Measurements from ENCODE around the gene PPP2R5B.

The PPP2R5B gene

GRCh38 chr11:64888729-64889511 is 35.6 kb upstream of the PPP2R5B start:
- in situ Hi-C loops (cut with MboI; ENCODE audit: low sequenced_read_pairs), result no loop called here

- in situ Hi-C loops (cut with MboI; ENCODE audit: low sequenced_read_pairs), result loop anchor here (5.0 kb wide), 1 partner anchor 43 kb away; no protein-coding TSS in a partner anchor
Measured at GRCh38 chr11:64890522-64890939, 34.0 kb upstream of the PPP2R5B start.

GRCh38 chr11:64891215-64891848 is 33.2 kb upstream of the PPP2R5B start:
- in situ Hi-C loops (cut with MboI; ENCODE audit: low sequenced_read_pairs), result loop anchor here (5.0 kb wide), 1 partner anchor 44 kb away; no protein-coding TSS in a partner anchor

GRCh38 chr11:64891880-64892279 is 32.6 kb upstream of the PPP2R5B start:
- in situ Hi-C loops (cut with MboI; ENCODE audit: low sequenced_read_pairs), result loop anchor here (5.0 kb wide), 1 partner anchor 45 kb away; no protein-coding TSS in a partner anchor

GRCh38 chr11:64892411-64892831 is 32.1 kb upstream of the PPP2R5B start:
- in situ Hi-C loops (cut with MboI; ENCODE audit: low sequenced_read_pairs), result loop anchor here (5.0 kb wide), 1 partner anchor 45 kb away; no protein-coding TSS in a partner anchor

GRCh38 chr11:64892838-64893193 is 31.7 kb upstream of the PPP2R5B start:
- in situ Hi-C loops (cut with MboI; ENCODE audit: low sequenced_read_pairs), result loop anchor here (5.0 kb wide), 1 partner anchor 46 kb away; no protein-coding TSS in a partner anchor

GRCh38 chr11:64893194-64894069 is 31.1 kb upstream of the PPP2R5B start:
- in situ Hi-C loops (cut with MboI; ENCODE audit: low sequenced_read_pairs), result loop anchor here (5.0 kb wide), 1 partner anchor 46 kb away; no protein-coding TSS in a partner anchor

GRCh38 chr11:64894070-64894811 is 30.2 kb upstream of the PPP2R5B start:
- in situ Hi-C loops (cut with MboI; ENCODE audit: low sequenced_read_pairs), result loop anchor here (5.0 kb wide), 1 partner anchor 47 kb away; no protein-coding TSS in a partner anchor

GRCh38 chr11:64894812-64895452 is 29.6 kb upstream of the PPP2R5B start:
- in situ Hi-C loops (cut with MboI; ENCODE audit: low sequenced_read_pairs), result loop anchor here (5.0 kb wide), 1 partner anchor 48 kb away; no protein-coding TSS in a partner anchor

- in situ Hi-C loops (cut with MboI; ENCODE audit: low sequenced_read_pairs), result no loop called here
Measured at GRCh38 chr11:64896448-64897022, 28.0 kb upstream of the PPP2R5B start.

GRCh38 chr11:64897381-64898075 is 27.0 kb upstream of the PPP2R5B start:
- in situ Hi-C loops (cut with MboI; ENCODE audit: low sequenced_read_pairs), result no loop called here

GRCh38 chr11:64898076-64898445 is 26.4 kb upstream of the PPP2R5B start:
- in situ Hi-C loops (cut with MboI; ENCODE audit: low sequenced_read_pairs), result no loop called here

GRCh38 chr11:64898541-64898940 is 25.9 kb upstream of the PPP2R5B start:
- in situ Hi-C loops (cut with MboI; ENCODE audit: low sequenced_read_pairs), result no loop called here

- in situ Hi-C loops (cut with MboI; ENCODE audit: low sequenced_read_pairs), result no loop called here
Measured at GRCh38 chr11:64900263-64900678, 24.2 kb upstream of the PPP2R5B start.

GRCh38 chr11:64900774-64901173 is 23.7 kb upstream of the PPP2R5B start:
- in situ Hi-C loops (cut with MboI; ENCODE audit: low sequenced_read_pairs), result no loop called here

- in situ Hi-C loops (cut with MboI; ENCODE audit: low sequenced_read_pairs), result no loop called here
Measured at GRCh38 chr11:64902102-64902900, 22.2 kb upstream of the PPP2R5B start.

- in situ Hi-C loops (cut with MboI; ENCODE audit: low sequenced_read_pairs), result no loop called here
Measured at GRCh38 chr11:64903291-64903833, 21.1 kb upstream of the PPP2R5B start.
